ENCODE results near the gene PIGL. TPM values are rescaled to one million over a fixed set of nuclear protein-coding genes. Genes with fewer than 3 reads are reported as not detected.

The PIGL gene
- polyA plus RNA-seq, 1 experiment, result 23.1 TPM

- ChIA-PET CTCF (no interaction called here), POLR2A (no interaction called here)
- Histone ChIP-seq H3K4me3 (ENCODE audit: low read depth, low read length) (no peak overlapping the region), H3K36me3 (ENCODE audit: control insufficient read depth, insufficient read depth, low read length) (no peaks in the 10 kb centered on the region; the same call in 1 of the 2 replicates), H3K27me3 (ENCODE audit: control insufficient read depth, insufficient read depth, low read length) (no peaks in the 10 kb centered on the region)
- no peak for DNase-seq (ENCODE audit: low read depth)
- no peak for TF ChIP-seq CTCF (IDR thresholded peaks at IDR 0.05; ENCODE audit: insufficient read depth, low read depth, low read length)
These were observed 44.0 kb downstream of the PIGL start for GRCh38 chr17:16261049-16261448.

- CTCF ChIA-PET, result no interaction called here
- Histone ChIP-seq H3K27me3 (ENCODE audit: control insufficient read depth, insufficient read depth, low read length) (no peaks in the 10 kb centered on the region), H3K36me3 (ENCODE audit: control insufficient read depth, insufficient read depth, low read length) (no peaks in the 10 kb centered on the region), H3K4me3 (ENCODE audit: low read depth, low read length) (no peak overlapping the region)
- POLR2A ChIA-PET, result no interaction called here
- DNase-seq (ENCODE audit: low read depth), result no peak
- TF ChIP-seq CTCF (IDR thresholded peaks at IDR 0.05; ENCODE audit: insufficient read depth, low read depth, low read length), result no peak
These were observed 45.2 kb downstream of the PIGL start for GRCh38 chr17:16262201-16262600.

GRCh38 chr17:16267174-16267573, 50.2 kb downstream of the PIGL start:
- no peak overlapping the region for H3K4me3 ChIP-seq (ENCODE audit: low read depth, low read length)
- ChIA-PET CTCF (no interaction called here), POLR2A (no interaction called here)
- no peaks in the 10 kb centered on the region for H3K36me3 ChIP-seq (ENCODE audit: control insufficient read depth, insufficient read depth, low read length)
- DNase-seq (ENCODE audit: low read depth), result no peak
- no peak for TF ChIP-seq CTCF (IDR thresholded peaks at IDR 0.05; ENCODE audit: insufficient read depth, low read depth, low read length)
- no peaks in the 10 kb centered on the region for H3K27me3 ChIP-seq (ENCODE audit: control insufficient read depth, insufficient read depth, low read length)

DNA sequence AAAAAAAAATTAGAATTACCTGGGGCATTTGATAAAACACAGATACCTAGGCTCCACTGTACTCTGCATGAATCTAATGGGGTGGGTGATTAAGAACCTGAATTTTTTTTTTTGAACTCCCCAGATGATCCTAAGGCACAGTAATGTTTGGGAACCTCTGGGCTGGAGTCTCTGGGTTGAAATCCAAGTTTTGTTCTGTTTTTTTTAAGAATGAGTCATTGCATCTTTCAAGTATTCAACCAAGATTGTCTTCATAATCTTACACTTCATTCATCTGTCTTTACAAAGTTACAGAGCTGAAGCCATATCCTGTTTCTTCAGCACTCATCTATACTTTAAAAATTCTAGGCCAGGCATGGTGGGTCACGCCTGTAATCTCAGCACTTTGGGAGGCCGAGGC, 52.6 kb downstream of the PIGL start:
- no peak for TF ChIP-seq CTCF (IDR thresholded peaks at IDR 0.05; ENCODE audit: insufficient read depth, low read depth, low read length)
- Histone ChIP-seq H3K4me3 (ENCODE audit: low read depth, low read length) (no peak overlapping the region), H3K36me3 (ENCODE audit: control insufficient read depth, insufficient read depth, low read length) (no peaks in the 10 kb centered on the region), H3K27me3 (ENCODE audit: control insufficient read depth, insufficient read depth, low read length) (no peaks in the 10 kb centered on the region)
- ChIA-PET CTCF (no interaction called here), POLR2A (no interaction called here)
- DNase-seq (ENCODE audit: low read depth), result peak; percentile 38

DNA sequence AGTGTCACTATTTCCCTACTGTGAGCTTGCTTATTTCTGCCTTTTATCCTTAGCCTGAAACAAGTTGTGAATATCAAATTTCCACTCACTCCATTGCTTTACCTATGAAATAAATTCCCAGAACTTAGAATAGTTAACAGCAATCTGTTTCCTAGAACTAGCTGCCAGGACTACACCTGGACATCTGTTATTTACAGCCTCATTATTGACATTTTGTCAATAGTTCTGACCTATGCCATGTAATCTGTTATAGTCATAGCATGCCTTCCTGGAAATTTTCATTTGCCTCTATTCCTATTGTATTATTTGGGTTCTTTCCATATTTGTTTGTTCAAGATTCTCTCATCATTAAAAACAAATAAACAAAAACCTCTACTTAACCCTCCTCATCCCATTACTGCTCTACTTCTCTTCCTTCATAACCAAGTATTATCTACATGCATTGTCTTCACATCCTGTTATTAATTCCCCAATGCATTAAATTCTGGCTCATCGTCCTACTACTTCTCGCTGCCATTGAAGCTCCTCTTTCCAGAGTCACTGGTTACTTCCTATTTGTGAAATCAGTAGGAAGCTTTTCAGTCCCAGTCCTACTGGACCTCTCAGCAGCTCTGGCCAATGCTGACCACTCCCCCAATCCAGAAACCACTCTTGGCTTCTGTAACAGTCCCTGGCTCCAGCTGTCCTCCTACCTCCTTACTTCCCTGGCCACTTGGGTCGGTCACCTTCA, 55.3 kb downstream of the PIGL start:
- DNase-seq (ENCODE audit: low read depth), result no peak
- ChIA-PET POLR2A (no interaction called here), CTCF (interaction anchor here (1.0 to 1.1 kb wide), 4 partner anchors 8 to 21 kb away, joined by 3 to 4 read pairs (median 3); no protein-coding TSS in a partner anchor)
- Histone ChIP-seq H3K36me3 (ENCODE audit: control insufficient read depth, insufficient read depth, low read length) (no peaks in the 10 kb centered on the region), H3K4me3 (ENCODE audit: low read depth, low read length) (no peak overlapping the region), H3K27me3 (ENCODE audit: control insufficient read depth, insufficient read depth, low read length) (no peaks in the 10 kb centered on the region)
- no peak for TF ChIP-seq CTCF (IDR thresholded peaks at IDR 0.05; ENCODE audit: insufficient read depth, low read depth, low read length)
